Osteoblast (primary cell): ENCODE results near the gene NUBPL. TPM values are rescaled to one million over a fixed set of nuclear protein-coding genes. Genes with fewer than 3 reads are reported as not detected.
"Not testable (repeated sequence)": the region's sequence is repeated elsewhere in the genome, so short reads cannot be mapped to it uniquely, and the experiment has no call there.

Source experiments
- DNase-seq: peaks from one replicate; pipeline ENCODE4 v3.0.0; 2011; ENCODE audit warnings: low spot score, mixed read lengths; ENCODE audit not compliant: insufficient read length; ENCODE audit errors: missing footprints
- H2AFZ ChIP-seq: 2 replicates; pipeline ENCODE4 v1.6.0; 2011; ENCODE audit warnings: mild to moderate bottlenecking, low read length
- H3K27ac ChIP-seq: 2 replicates; pipeline ENCODE4 v1.5.1; 2011; ENCODE audit warnings: mild to moderate bottlenecking, low read depth, low read length, moderate library complexity
- H3K27me3 ChIP-seq: 2 replicates; pipeline ENCODE4 v1.6.0; 2012; ENCODE audit warnings: mild to moderate bottlenecking, control low read depth, inconsistent platforms, low read length, moderate library complexity; ENCODE audit not compliant: insufficient read depth
- H3K36me3 ChIP-seq: 2 replicates; pipeline ENCODE4 v1.5.1; 2011; ENCODE audit warnings: mild to moderate bottlenecking, low read length, control low read depth, moderate library complexity; ENCODE audit not compliant: insufficient read depth
- H3K4me1 ChIP-seq: 2 replicates; pipeline ENCODE4 v1.5.1; 2011; ENCODE audit warnings: mild to moderate bottlenecking, low read length, control low read depth, moderate library complexity; ENCODE audit not compliant: insufficient read depth
- H3K4me2 ChIP-seq: 2 replicates; pipeline ENCODE4 v1.6.0; 2011; ENCODE audit warnings: mild to moderate bottlenecking, low read length; ENCODE audit not compliant: insufficient read depth
- H3K4me3 ChIP-seq: fragments of 200-600 bp; sonication (generic); 3 replicates; pipeline ENCODE4 v1.5.1; 2012; ENCODE audit warnings: mild to moderate bottlenecking, low read length, inconsistent platforms; ENCODE audit not compliant: insufficient read depth
- H3K79me2 ChIP-seq: 2 replicates; pipeline ENCODE4 v1.6.0; 2012; ENCODE audit warnings: mild to moderate bottlenecking, low read length, control low read depth, inconsistent platforms; ENCODE audit not compliant: insufficient read depth
- H3K9me3 ChIP-seq: 2 replicates; pipeline ENCODE4 v1.5.1; 2011; ENCODE audit warnings: low read depth, low read length, control low read depth
- H4K20me1 ChIP-seq: 2 replicates; pipeline ENCODE4 v1.6.0; 2012; ENCODE audit warnings: mild to moderate bottlenecking, low read length, control low read depth; ENCODE audit not compliant: insufficient read depth
- total RNA-seq: library from RNA; depleted of rRNA; stranded (reverse); fragments of >200 nt; gene quantifications from 2 replicates; pipeline ENCODE4 v1.2.3, GENCODE V29; 2012
- TF ChIP-seq, protein P1 (sequence below): IDR thresholded peaks from 2 replicates; pipeline ENCODE4 v1.5.1; 2011; ENCODE audit warnings: mild to moderate bottlenecking, low read depth, low read length, moderate library complexity; ENCODE audit errors: extremely low read depth

NUBPL gene
- total RNA-seq, 1 donor = 11.6 TPM

DNA sequence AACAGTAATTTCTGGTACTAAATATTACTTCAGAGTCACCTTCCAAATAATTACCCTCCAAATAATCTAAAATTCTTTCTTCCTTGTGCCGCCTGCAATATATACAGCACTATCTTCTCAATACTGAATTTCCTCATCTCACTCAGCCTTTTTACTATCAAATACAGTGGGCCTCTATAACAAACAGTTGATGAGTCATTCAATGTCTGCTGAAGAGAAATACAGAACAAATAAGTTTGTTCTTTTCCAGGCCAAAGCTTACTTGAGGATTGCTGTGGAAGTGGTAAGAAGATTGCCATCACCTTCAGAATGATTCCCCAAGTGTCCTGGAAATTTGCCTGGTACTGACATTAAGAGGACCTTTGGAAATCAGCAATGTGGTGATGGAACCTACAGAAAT, 297.7 kb downstream of the NUBPL start:
- Histone ChIP-seq H3K4me1 (no peaks in the 10 kb centered on the region), H3K4me3 (no peak overlapping the region), H3K27ac (no peak overlapping the region), H3K4me2 (no peak overlapping the region), H3K27me3 (no peaks in the 10 kb centered on the region), H3K79me2 (no peaks in the 10 kb centered on the region), H4K20me1 (no peaks in the 10 kb centered on the region), H3K9me3 (no peaks in the 10 kb centered on the region), H2AFZ (no peak overlapping the region), H3K36me3 (no peaks in the 10 kb centered on the region)
- no peak for DNase-seq
- TF ChIP-seq, protein P1, sequence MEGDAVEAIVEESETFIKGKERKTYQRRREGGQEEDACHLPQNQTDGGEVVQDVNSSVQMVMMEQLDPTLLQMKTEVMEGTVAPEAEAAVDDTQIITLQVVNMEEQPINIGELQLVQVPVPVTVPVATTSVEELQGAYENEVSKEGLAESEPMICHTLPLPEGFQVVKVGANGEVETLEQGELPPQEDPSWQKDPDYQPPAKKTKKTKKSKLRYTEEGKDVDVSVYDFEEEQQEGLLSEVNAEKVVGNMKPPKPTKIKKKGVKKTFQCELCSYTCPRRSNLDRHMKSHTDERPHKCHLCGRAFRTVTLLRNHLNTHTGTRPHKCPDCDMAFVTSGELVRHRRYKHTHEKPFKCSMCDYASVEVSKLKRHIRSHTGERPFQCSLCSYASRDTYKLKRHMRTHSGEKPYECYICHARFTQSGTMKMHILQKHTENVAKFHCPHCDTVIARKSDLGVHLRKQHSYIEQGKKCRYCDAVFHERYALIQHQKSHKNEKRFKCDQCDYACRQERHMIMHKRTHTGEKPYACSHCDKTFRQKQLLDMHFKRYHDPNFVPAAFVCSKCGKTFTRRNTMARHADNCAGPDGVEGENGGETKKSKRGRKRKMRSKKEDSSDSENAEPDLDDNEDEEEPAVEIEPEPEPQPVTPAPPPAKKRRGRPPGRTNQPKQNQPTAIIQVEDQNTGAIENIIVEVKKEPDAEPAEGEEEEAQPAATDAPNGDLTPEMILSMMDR = no peak

DNA sequence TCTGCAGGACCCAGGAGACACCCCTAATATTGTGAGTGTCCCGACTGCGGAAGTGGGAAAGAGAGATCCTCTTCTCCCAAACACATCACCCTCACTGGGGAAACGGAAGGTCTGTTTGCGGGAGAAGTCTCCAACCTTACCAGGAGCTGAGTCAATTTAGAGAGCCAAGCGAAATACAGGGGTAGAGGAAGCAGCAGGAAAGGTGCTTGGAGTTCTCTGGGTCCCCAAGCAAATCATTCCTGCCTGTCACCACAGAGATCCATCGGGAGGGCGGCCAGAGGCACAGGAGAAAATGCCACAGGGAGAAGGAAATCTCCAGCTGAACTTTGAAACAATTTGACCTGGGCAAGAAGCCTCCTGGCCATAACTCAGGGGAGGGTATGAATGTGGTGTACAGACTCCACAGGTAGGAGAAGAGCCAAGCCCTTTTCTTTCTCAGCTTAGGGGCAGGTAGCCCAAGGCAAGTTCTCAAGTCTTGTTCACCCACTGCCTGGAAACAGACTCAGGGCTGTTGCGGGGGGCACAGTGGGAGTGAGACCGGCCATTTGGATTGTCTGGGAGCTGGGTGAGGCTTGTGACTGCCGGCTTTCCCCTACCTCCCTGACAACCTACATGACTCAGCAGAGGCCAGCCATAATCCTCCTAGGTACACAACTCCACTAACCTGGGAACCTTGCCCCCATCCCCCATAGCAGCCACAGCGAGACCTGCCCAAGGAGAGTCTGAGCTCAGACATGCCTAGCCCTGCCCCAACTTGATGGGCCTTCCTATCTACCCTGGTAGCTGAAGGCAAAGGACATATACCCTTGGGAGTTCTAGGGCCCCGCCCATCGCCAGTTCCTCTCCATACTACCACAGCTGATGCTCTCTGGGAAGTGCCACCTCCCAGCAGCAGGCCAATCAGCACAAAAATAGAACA, 304.0 kb downstream of the NUBPL start:
- Histone ChIP-seq H3K27ac (no peak overlapping the region), H3K4me3 (no peak overlapping the region), H3K4me1 (no peaks in the 10 kb centered on the region), H2AFZ (no peak overlapping the region), H4K20me1 (no peaks in the 10 kb centered on the region), H3K36me3 (no peaks in the 10 kb centered on the region), H3K9me3 (no peaks in the 10 kb centered on the region), H3K79me2 (no peaks in the 10 kb centered on the region), H3K4me2 (no peak overlapping the region), H3K27me3 (no peaks in the 10 kb centered on the region)
- TF ChIP-seq, protein P1 = no peak
- no peak for DNase-seq

DNA sequence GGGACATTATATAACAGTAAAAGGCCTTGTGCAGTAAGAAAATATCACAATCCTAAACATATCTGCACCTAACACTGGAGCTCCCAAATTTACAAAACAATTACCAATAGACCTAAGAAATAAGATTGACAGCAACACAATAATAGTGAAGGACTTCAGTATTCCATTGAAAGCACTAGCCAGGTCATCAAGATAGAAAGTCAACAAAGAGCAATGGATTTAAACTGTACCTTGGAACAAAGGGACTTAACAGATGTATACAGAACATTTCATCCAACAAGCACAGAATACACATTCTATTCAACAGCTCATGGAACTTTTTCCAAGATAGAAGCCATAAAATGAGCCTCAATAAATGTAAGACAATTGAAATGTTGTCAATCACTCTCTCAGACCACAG, 306.4 kb downstream of the NUBPL start:
- no peaks in the 10 kb centered on the region for H3K36me3 ChIP-seq
- no peaks in the 10 kb centered on the region for H3K4me1 ChIP-seq
- TF ChIP-seq, protein P1 = no peak
- H3K9me3 ChIP-seq = no peaks in the 10 kb centered on the region
- H3K27ac ChIP-seq = no peak overlapping the region
- no peak overlapping the region for H2AFZ ChIP-seq
- H4K20me1 ChIP-seq = no peaks in the 10 kb centered on the region
- H3K4me3 ChIP-seq = no peak overlapping the region
- no peaks in the 10 kb centered on the region for H3K79me2 ChIP-seq
- DNase-seq = no peak
- no peaks in the 10 kb centered on the region for H3K27me3 ChIP-seq
- no peak overlapping the region for H3K4me2 ChIP-seq

DNA sequence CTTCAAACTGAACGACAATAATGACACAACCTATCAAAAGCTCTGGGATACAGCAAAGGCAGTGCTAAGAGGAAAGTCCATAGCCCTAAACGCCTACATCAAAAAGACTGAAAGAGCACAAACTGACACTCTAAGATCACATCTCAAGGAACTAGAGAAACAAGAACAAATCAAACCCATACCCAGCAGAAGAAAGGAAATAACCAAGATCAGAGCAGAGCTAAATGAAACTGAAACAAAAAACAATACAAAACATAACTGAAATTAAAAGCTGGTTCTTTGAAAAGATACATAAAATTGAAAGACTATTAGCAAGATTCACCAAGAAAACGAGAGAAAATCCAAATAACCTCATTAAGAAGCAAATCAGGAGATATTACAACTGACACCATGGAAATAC, 306.9 kb downstream of the NUBPL start:
- not testable (repeated sequence) for H3K27me3 ChIP-seq, H3K9me3 ChIP-seq, H4K20me1 ChIP-seq, H3K27ac ChIP-seq, H3K36me3 ChIP-seq, H2AFZ ChIP-seq, H3K79me2 ChIP-seq, H3K4me1 ChIP-seq, DNase-seq, H3K4me3 ChIP-seq, H3K4me2 ChIP-seq
